K562 (cell line): ENCODE measurements around the gene FASTKD1. TPM values are rescaled to one million over a fixed set of nuclear protein-coding genes. Genes with fewer than 3 reads are reported as not detected.

Source experiments
- ATAC-seq: fragments of 200-7000 bp; cut with Tn5 transposase; 3 replicates; pipeline ENCODE4 v1.9.1; 2020; ENCODE audit warnings: moderate library complexity
- BruUV-seq: library from RNA; stranded (reverse); fragments of 400-500 nt; replicated peaks from 2 replicates; lab custom pipeline; 2021; lab: Mats Ljungman, UMichigan
- CTCF ChIA-PET: fragments of 300-600 bp; formaldehyde crosslinking; extraction: SDS; loops from one replicate; lab custom pipeline; 2021; ENCODE audit warnings: low intra/inter-chr PET ratio; lab: Yijun Ruan, JAX
- POLR2A ChIA-PET: fragments of 300-600, 350-650 bp; sonication (Branson Sonifier 250); formaldehyde crosslinking; extraction: SDS; loops from one replicate; lab custom pipeline; 2021; ENCODE audit warnings: antibody characterized with exemption, inconsistent platforms; lab: Yijun Ruan, JAX
- DNase-seq, 4 experiments: peaks; one replicate each; pipeline versions ENCODE4 v3.0.0 to v3.0.0-alpha.2; 2011 to 2018; ENCODE audit warnings: low spot score in 3 of 4, mixed read lengths in 3 of 4; ENCODE audit errors: extremely low read depth in 1 of 4
- FAIRE-seq: peaks from 2 replicates; lab custom pipeline; 2011; peaks lifted over from hg19 to GRCh38; lab: Jason Lieb, UNC
- H2AFZ ChIP-seq: 2 replicates; pipeline ENCODE4 v1.6.0; 2011; ENCODE audit warnings: low read depth, low read length, control low read depth, inconsistent platforms
- H3K27ac ChIP-seq: fragments of 200-600 bp; 3 replicates; pipeline ENCODE4 v1.8.0; 2011; ENCODE audit warnings: low read depth, mild to moderate bottlenecking, control low read depth, inconsistent platforms, low read length, moderate library complexity, mixed read lengths; ENCODE audit errors: extremely low read depth
- H3K27me3 ChIP-seq, 2 experiments: fragments of 300-600 bp in 1 of 2; 2 replicates in 1 of 2; 3 replicates in 1 of 2; pipeline versions ENCODE4 v1.6.0 to v1.8.0; 2011; ENCODE audit warnings: inconsistent platforms in 2 of 2, low read length in 2 of 2, mild to moderate bottlenecking in 1 of 2, mixed read lengths in 1 of 2, moderate library complexity in 1 of 2; ENCODE audit not compliant: control insufficient read depth in 2 of 2, insufficient read depth in 2 of 2
- H3K36me3 ChIP-seq: fragments of 300-600 bp; 3 replicates; pipeline ENCODE4 v1.8.0; 2011; ENCODE audit warnings: mild to moderate bottlenecking, low read length, inconsistent platforms; ENCODE audit not compliant: control insufficient read depth, insufficient read depth
- H3K4me1 ChIP-seq, 2 experiments: fragments of 200-600 bp in 1 of 2; replicated peaks in 1 of 2; 2 replicates in 1 of 2; 3 replicates in 1 of 2; pipeline versions ENCODE4 v1.5.1 to v1.8.0; 2011; ENCODE audit warnings: inconsistent platforms in 2 of 2, low read length in 2 of 2, mild to moderate bottlenecking in 1 of 2, mixed read lengths in 1 of 2, moderate library complexity in 1 of 2; ENCODE audit not compliant: control insufficient read depth in 2 of 2, insufficient read depth in 2 of 2
- H3K4me2 ChIP-seq: 2 replicates; pipeline ENCODE4 v1.6.1; 2011; ENCODE audit warnings: low read length, control low read depth, inconsistent platforms, mixed read lengths; ENCODE audit not compliant: insufficient read depth
- H3K4me3 ChIP-seq: fragments of 200-600 bp; sonication (generic), shearing (Covaris generic); 2 replicates; pipeline ENCODE4 v1.5.1; 2016; ENCODE audit warnings: control low read depth, inconsistent platforms
- H3K79me2 ChIP-seq: fragments of 200-600 bp; 3 replicates; pipeline ENCODE4 v1.8.0; 2011; ENCODE audit warnings: low read length, inconsistent platforms; ENCODE audit not compliant: control insufficient read depth, insufficient read depth
- H3K9ac ChIP-seq, 2 experiments: 2 replicates each; pipeline versions ENCODE4 v1.6.0 to v1.6.1; 2011; ENCODE audit warnings: low read depth in 2 of 2, low read length in 2 of 2, control low read depth in 1 of 2, inconsistent platforms in 1 of 2, mild to moderate bottlenecking in 1 of 2, mixed read lengths in 1 of 2; ENCODE audit not compliant: insufficient read depth in 1 of 2
- H3K9me1 ChIP-seq: one replicate; pipeline ENCODE4 v1.6.0; 2011; ENCODE audit warnings: inconsistent platforms, mild to moderate bottlenecking, low read length, moderate library complexity; ENCODE audit not compliant: control insufficient read depth, insufficient read depth
- H3K9me3 ChIP-seq: replicated peaks from 2 replicates; pipeline ENCODE4 v1.5.1; 2011; ENCODE audit warnings: low read depth, low read length, inconsistent platforms; ENCODE audit not compliant: control insufficient read depth, insufficient read depth
- H4K20me1 ChIP-seq: replicated peaks from 2 replicates; pipeline ENCODE4 v1.6.1; 2011; ENCODE audit warnings: low read length, inconsistent platforms, mixed read lengths; ENCODE audit not compliant: control insufficient read depth, insufficient read depth
- DPF2 ChIP-seq: fragments of 450-650 bp; IDR thresholded peaks from 2 replicates; pipeline ENCODE4 v1.6.1; 2016
- E2F6 ChIP-seq, 2 experiments: IDR thresholded peaks; 2 replicates each; pipeline ENCODE4 v1.6.1; 2011; ENCODE audit warnings: borderline replicate concordance in 1 of 2, control low read depth in 1 of 2, low read depth in 1 of 2, low read length in 1 of 2, mild to moderate bottlenecking in 1 of 2, mixed read lengths in 1 of 2, moderate library complexity in 1 of 2; ENCODE audit not compliant: insufficient read depth in 1 of 2, insufficient read length in 1 of 2, poor library complexity in 1 of 2, severe bottlenecking in 1 of 2; ENCODE audit errors: extremely low read depth in 1 of 2
- WGBS: fragments of 100-300 bp; shearing (Covaris generic); methylation state at CpG from one replicate; pipeline ENCODE4 v1.1.6; 2016; ENCODE audit warnings: low coverage, mixed read lengths; ENCODE audit not compliant: insufficient coverage; ENCODE audit errors: missing lambda C conversion rate; 5-methylcytosine and 5-hydroxymethylcytosine counted together
- in situ Hi-C: fragments of 300-500 bp; cut with MboI; formaldehyde crosslinking; loops from 4 replicates; pipeline ENCODE4 v1.15.0; 2018; ENCODE audit warnings: inconsistent platforms, mixed read lengths
- intact Hi-C: fragments of 100-400 bp; cut with micrococcal nuclease; formaldehyde crosslinking; loops from 2 replicates; pipeline ENCODE4 v1.14.2; 2022
- polyA plus RNA-seq, 8 experiments: library from polyadenylated mRNA; depleted of rRNA in 4 of 8; stranded (reverse) in 5 of 8; unstranded in 3 of 8; fragments of >200 nt; fragmentation: Nextera tagmentation in 2 of 8; fragmentation: Illumina TruSeq in 1 of 8; extraction: Ambion mirVana in 2 of 8; extraction: Trizol in 1 of 8; gene quantifications; 2 replicates each; pipeline versions ENCODE4 v1.2.1 to v1.2.3, GENCODE V29; 2011 to 2014; ENCODE audit warnings: inconsistent platforms in 1 of 8, missing spikeins in 1 of 8
- total RNA-seq, 7 experiments: library from RNA; depleted of rRNA in 6 of 7; stranded (reverse); fragments of >200 nt in 6 of 7; fragmentation: Illumina TruSeq in 2 of 7; extraction: Trizol in 2 of 7; gene quantifications; 2 replicates each; pipeline versions ENCODE4 v1.2.1 to v1.2.3, GENCODE V29; 2011 to 2021; ENCODE audit warnings: low replicate concordance in 1 of 7
- TF ChIP-seq, protein P1 (sequence below): sonication (generic); formaldehyde crosslinking; IDR thresholded peaks from 2 replicates; pipeline ENCODE4 v1.8.1; 2023; ENCODE audit warnings: missing genetic modification reagents, mild to moderate bottlenecking, borderline replicate concordance
- TF ChIP-seq, protein P2 (sequence below): sonication (generic); formaldehyde crosslinking; IDR thresholded peaks from 2 replicates; pipeline ENCODE4 v1.8.0; 2023; ENCODE audit warnings: mild to moderate bottlenecking, missing genetic modification reagents
- TF ChIP-seq, protein P3 (sequence below): fragments of 450-650 bp; conservative IDR thresholded peaks from 2 replicates; pipeline ENCODE4 v1.6.1; 2016; ENCODE audit warnings: missing genetic modification characterization, low read depth, mild to moderate bottlenecking, control low read depth, missing compliant biosample characterization
- TF ChIP-seq, protein P4 (sequence below): sonication (generic); formaldehyde crosslinking; IDR thresholded peaks from 2 replicates; pipeline ENCODE4 v1.8.0; 2022; ENCODE audit warnings: mild to moderate bottlenecking, missing genetic modification reagents

Gene FASTKD1
- total and polyA plus RNA-seq, 9 of the 15 experiments (the other 6 are each of a cell fraction or from before 2014, with no cell fraction given), result 63.5 to 134 (median 119) TPM

- peaks cover 6 to 10% of the 10 kb centered on the region in 2 experiments; a peak in 4 of 5 replicates for H3K4me1 ChIP-seq
- H3K4me3 ChIP-seq, result peak overlapping the region; percentile 57
- H2AFZ ChIP-seq, result peak overlapping the region; percentile 98
- intact Hi-C loops, result no loop called here
- no peaks in the 10 kb centered on the region for H3K9me3 ChIP-seq
- peak; percentile 42 for FAIRE-seq
- H3K36me3 ChIP-seq, result peaks cover 3% of the 10 kb centered on the region; the same call in 1 of the 3 replicates
- DNase-seq, result peak in 1 of 4 experiments; percentile 16
- H3K9ac ChIP-seq, result peak overlapping the region; percentile 75 to 98
- peak overlapping the region; percentile 48 for H3K27ac ChIP-seq
- no peaks in the 10 kb centered on the region for H3K27me3 ChIP-seq
- H4K20me1 ChIP-seq, result no peaks in the 10 kb centered on the region
- POLR2A ChIA-PET, result interaction anchor here (0.6 to 2.0 kb wide), 9 partner anchors 8 to 308 kb away, joined by 3 to 6 read pairs (median 3); no protein-coding TSS in a partner anchor
- 9% methylated on average over 9 of the region's 9 CpGs for WGBS
- 0 out of 3 replicates have a peak, but pooled peaks cover 2% of the 10 kb centered on the region for H3K79me2 ChIP-seq
- CTCF ChIA-PET, result no interaction called here
- TSS peak; percentile 47 for BruUV-seq
- in situ Hi-C loops, result no loop called here
- peak overlapping the region; percentile 94 for H3K4me2 ChIP-seq
- no peaks in the 10 kb centered on the region for H3K9me1 ChIP-seq
- no peak for ATAC-seq
- peak in 1 of 2 experiments; percentile 62 for TF ChIP-seq E2F6 (IDR thresholded peaks at IDR 0.05; ENCODE audit: borderline replicate concordance in 1 of 2, extremely low read depth in 1 of 2, insufficient read depth in 1 of 2, insufficient read length in 1 of 2, low read depth in 1 of 2, low read length in 1 of 2, poor library complexity in 1 of 2, severe bottlenecking in 1 of 2)
- TF ChIP-seq, protein P1, sequence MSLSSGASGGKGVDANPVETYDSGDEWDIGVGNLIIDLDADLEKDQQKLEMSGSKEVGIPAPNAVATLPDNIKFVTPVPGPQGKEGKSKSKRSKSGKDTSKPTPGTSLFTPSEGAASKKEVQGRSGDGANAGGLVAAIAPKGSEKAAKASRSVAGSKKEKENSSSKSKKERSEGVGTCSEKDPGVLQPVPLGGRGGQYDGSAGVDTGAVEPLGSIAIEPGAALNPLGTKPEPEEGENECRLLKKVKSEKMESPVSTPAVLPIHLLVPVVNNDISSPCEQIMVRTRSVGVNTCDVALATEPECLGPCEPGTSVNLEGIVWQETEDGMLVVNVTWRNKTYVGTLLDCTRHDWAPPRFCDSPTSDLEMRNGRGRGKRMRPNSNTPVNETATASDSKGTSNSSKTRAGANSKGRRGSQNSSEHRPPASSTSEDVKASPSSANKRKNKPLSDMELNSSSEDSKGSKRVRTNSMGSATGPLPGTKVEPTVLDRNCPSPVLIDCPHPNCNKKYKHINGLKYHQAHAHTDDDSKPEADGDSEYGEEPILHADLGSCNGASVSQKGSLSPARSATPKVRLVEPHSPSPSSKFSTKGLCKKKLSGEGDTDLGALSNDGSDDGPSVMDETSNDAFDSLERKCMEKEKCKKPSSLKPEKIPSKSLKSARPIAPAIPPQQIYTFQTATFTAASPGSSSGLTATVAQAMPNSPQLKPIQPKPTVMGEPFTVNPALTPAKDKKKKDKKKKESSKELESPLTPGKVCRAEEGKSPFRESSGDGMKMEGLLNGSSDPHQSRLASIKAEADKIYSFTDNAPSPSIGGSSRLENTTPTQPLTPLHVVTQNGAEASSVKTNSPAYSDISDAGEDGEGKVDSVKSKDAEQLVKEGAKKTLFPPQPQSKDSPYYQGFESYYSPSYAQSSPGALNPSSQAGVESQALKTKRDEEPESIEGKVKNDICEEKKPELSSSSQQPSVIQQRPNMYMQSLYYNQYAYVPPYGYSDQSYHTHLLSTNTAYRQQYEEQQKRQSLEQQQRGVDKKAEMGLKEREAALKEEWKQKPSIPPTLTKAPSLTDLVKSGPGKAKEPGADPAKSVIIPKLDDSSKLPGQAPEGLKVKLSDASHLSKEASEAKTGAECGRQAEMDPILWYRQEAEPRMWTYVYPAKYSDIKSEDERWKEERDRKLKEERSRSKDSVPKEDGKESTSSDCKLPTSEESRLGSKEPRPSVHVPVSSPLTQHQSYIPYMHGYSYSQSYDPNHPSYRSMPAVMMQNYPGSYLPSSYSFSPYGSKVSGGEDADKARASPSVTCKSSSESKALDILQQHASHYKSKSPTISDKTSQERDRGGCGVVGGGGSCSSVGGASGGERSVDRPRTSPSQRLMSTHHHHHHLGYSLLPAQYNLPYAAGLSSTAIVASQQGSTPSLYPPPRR, result peak; percentile 52; the same call in 1 of the 2 replicates
- TF ChIP-seq, protein P2, sequence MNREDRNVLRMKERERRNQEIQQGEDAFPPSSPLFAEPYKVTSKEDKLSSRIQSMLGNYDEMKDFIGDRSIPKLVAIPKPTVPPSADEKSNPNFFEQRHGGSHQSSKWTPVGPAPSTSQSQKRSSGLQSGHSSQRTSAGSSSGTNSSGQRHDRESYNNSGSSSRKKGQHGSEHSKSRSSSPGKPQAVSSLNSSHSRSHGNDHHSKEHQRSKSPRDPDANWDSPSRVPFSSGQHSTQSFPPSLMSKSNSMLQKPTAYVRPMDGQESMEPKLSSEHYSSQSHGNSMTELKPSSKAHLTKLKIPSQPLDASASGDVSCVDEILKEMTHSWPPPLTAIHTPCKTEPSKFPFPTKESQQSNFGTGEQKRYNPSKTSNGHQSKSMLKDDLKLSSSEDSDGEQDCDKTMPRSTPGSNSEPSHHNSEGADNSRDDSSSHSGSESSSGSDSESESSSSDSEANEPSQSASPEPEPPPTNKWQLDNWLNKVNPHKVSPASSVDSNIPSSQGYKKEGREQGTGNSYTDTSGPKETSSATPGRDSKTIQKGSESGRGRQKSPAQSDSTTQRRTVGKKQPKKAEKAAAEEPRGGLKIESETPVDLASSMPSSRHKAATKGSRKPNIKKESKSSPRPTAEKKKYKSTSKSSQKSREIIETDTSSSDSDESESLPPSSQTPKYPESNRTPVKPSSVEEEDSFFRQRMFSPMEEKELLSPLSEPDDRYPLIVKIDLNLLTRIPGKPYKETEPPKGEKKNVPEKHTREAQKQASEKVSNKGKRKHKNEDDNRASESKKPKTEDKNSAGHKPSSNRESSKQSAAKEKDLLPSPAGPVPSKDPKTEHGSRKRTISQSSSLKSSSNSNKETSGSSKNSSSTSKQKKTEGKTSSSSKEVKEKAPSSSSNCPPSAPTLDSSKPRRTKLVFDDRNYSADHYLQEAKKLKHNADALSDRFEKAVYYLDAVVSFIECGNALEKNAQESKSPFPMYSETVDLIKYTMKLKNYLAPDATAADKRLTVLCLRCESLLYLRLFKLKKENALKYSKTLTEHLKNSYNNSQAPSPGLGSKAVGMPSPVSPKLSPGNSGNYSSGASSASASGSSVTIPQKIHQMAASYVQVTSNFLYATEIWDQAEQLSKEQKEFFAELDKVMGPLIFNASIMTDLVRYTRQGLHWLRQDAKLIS (CRISPR knock-in tag), result no peak
- TF ChIP-seq, protein P3, sequence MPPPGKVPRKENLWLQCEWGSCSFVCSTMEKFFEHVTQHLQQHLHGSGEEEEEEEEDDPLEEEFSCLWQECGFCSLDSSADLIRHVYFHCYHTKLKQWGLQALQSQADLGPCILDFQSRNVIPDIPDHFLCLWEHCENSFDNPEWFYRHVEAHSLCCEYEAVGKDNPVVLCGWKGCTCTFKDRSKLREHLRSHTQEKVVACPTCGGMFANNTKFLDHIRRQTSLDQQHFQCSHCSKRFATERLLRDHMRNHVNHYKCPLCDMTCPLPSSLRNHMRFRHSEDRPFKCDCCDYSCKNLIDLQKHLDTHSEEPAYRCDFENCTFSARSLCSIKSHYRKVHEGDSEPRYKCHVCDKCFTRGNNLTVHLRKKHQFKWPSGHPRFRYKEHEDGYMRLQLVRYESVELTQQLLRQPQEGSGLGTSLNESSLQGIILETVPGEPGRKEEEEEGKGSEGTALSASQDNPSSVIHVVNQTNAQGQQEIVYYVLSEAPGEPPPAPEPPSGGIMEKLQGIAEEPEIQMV (tag), result 0 out of 2 replicates have a peak, but pooled peaks have one; percentile 6
- TF ChIP-seq, protein P4, sequence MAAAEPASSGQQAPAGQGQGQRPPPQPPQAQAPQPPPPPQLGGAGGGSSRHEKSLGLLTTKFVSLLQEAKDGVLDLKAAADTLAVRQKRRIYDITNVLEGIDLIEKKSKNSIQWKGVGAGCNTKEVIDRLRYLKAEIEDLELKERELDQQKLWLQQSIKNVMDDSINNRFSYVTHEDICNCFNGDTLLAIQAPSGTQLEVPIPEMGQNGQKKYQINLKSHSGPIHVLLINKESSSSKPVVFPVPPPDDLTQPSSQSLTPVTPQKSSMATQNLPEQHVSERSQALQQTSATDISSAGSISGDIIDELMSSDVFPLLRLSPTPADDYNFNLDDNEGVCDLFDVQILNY (CRISPR knock-in tag), result 0 out of 2 replicates have a peak, but pooled peaks have one; percentile 6
- TF ChIP-seq DPF2, result peak; percentile 4; the same call in 1 of the 2 replicates
- TF ChIP-seq, all 486 proteins: peak for 5
Observed at GRCh38 chr2:169480079-169480465, 93.6 kb downstream of the FASTKD1 start.
